ENCODE measurements around the gene TPCN1.

TPCN1 gene

GRCh38 chr12:113221181-113221996 lies at the start of gene TPCN1:
Gene TPCN1 (plus strand): TSS chr12:113221464. CDS start chr12:113226853, 5,389 bp downstream.
- DNase-seq: peak; percentile 100

- no peak for DNase-seq
These were observed 49.7 kb upstream of the TPCN1 start for GRCh38 chr12:113171543-113171942.

- DNase-seq: no peak
These were observed 49.1 kb upstream of the TPCN1 start for GRCh38 chr12:113172185-113172584.

- DNase-seq: no peak
These were observed 48.1 kb upstream of the TPCN1 start for GRCh38 chr12:113173081-113173698.

- peak; percentile 73 for DNase-seq
These were observed 46.5 kb upstream of the TPCN1 start for GRCh38 chr12:113174461-113175384.

GRCh38 chr12:113179023-113179422 lies 42.2 kb upstream of the TPCN1 start:
- DNase-seq: no peak

GRCh38 chr12:113180333-113180732 lies 40.9 kb upstream of the TPCN1 start:
- DNase-seq: no peak

- no peak for DNase-seq
These were observed 39.3 kb upstream of the TPCN1 start for GRCh38 chr12:113181975-113182374.

- DNase-seq: no peak
These were observed 38.2 kb upstream of the TPCN1 start for GRCh38 chr12:113183030-113183589.

- DNase-seq: peak; percentile 79
These were observed 37.0 kb upstream of the TPCN1 start for GRCh38 chr12:113184098-113184899.

- peak; percentile 85 for DNase-seq
These were observed 36.4 kb upstream of the TPCN1 start for GRCh38 chr12:113184900-113185179.

- peak; percentile 77 for DNase-seq
These were observed 35.9 kb upstream of the TPCN1 start, which contains the start of the genes DDX54 and RITA1 for GRCh38 chr12:113185180-113186032. Gene DDX54 (minus strand): TSS chr12:113185478. CDS start chr12:113185451, 27 bp downstream. Gene RITA1 (plus strand): TSS chr12:113185721. CDS start chr12:113186747, 1,026 bp downstream.

- DNase-seq: no peak
These were observed 35.3 kb upstream of the TPCN1 start for GRCh38 chr12:113186033-113186365.

- DNase-seq: no peak
These were observed 34.5 kb upstream of the TPCN1 start for GRCh38 chr12:113186666-113187325.

- no peak for DNase-seq
These were observed 31.9 kb upstream of the TPCN1 start for GRCh38 chr12:113189361-113189760.

- DNase-seq: no peak
These were observed 30.5 kb upstream of the TPCN1 start for GRCh38 chr12:113190761-113191160.

GRCh38 chr12:113191227-113191626 lies 30.0 kb upstream of the TPCN1 start:
- DNase-seq: no peak

- DNase-seq: no peak
These were observed 26.3 kb upstream of the TPCN1 start for GRCh38 chr12:113194971-113195391.

- DNase-seq: no peak
These were observed 25.7 kb upstream of the TPCN1 start for GRCh38 chr12:113195598-113195997.

- DNase-seq: no peak
These were observed 24.7 kb upstream of the TPCN1 start for GRCh38 chr12:113196582-113196981.

- peak; percentile 33 for DNase-seq
These were observed 24.3 kb upstream of the TPCN1 start for GRCh38 chr12:113196990-113197389.
